Upper lobe of left lung (tissue), 4 donors: ENCODE results near the gene ZKSCAN1.

Experiments used
- CTCF ChIP-seq, 6 experiments: fragments of 450-650 bp in 4 of 6; fragments of 200-600 bp in 2 of 6; sonication (generic) in 2 of 6; IDR thresholded peaks; one replicate each; pipeline ENCODE4 v1.5.1; 2016 to 2019; ENCODE audit warnings: antibody characterized with exemption in 6 of 6
- EP300 ChIP-seq, 4 donors: sonication (generic); formaldehyde crosslinking; IDR thresholded peaks; one replicate each; pipeline ENCODE4 v1.5.1; 2017; ENCODE audit warnings: antibody characterized with exemption in 4 of 4, control low read depth in 2 of 4
- POLR2A ChIP-seq, 4 donors: fragments of 450-650 bp; IDR thresholded peaks; one replicate each; pipeline ENCODE4 v1.5.1; 2016 to 2017; ENCODE audit warnings: antibody characterized with exemption in 4 of 4, mild to moderate bottlenecking in 2 of 4
- POLR2AphosphoS5 ChIP-seq, 2 donors: sonication (generic); formaldehyde crosslinking; IDR thresholded peaks; one replicate each; pipeline ENCODE4 v1.5.1; 2017; ENCODE audit warnings: antibody characterized with exemption in 2 of 2

GRCh38 chr7:100034871-100035510 lies 19.6 kb downstream of the ZKSCAN1 start:
- TF ChIP-seq CTCF (IDR thresholded peaks at IDR 0.05) = no peak
- no peak for TF ChIP-seq POLR2A (IDR thresholded peaks at IDR 0.05)
- TF ChIP-seq POLR2AphosphoS5 (IDR thresholded peaks at IDR 0.05) = no peak
- no peak for TF ChIP-seq EP300 (IDR thresholded peaks at IDR 0.05)
